Smooth muscle cell (in vitro differentiated cells): ENCODE measurements around the gene KAT2B. TPM values are rescaled to one million over a fixed set of nuclear protein-coding genes. Genes with fewer than 3 reads are reported as not detected.
"Not testable (repeated sequence)": the region's sequence is repeated elsewhere in the genome, so short reads cannot be mapped to it uniquely, and the experiment has no call there.

Source experiments
- DNase-seq: peaks from one replicate; lab custom pipeline; 2025; ENCODE audit not compliant: unreplicated experiment; lab: John Stamatoyannopoulos, UW
- H2AFZ ChIP-seq: fragments of 200-600 bp; sonication (generic); 2 replicates; pipeline ENCODE4 v1.6.0; 2016; ENCODE audit warnings: antibody characterized with exemption, low read depth, mild to moderate bottlenecking
- H3F3A ChIP-seq: fragments of 200-600 bp; sonication (generic); 2 replicates; pipeline ENCODE4 v1.6.0; 2017; ENCODE audit warnings: antibody characterized with exemption, low read depth
- H3K27ac ChIP-seq: fragments of 200-600 bp; sonication (generic); 2 replicates; pipeline ENCODE4 v1.5.1; 2016; ENCODE audit warnings: low read depth, mild to moderate bottlenecking
- H3K27me3 ChIP-seq: fragments of 200-600 bp; sonication (generic); 2 replicates; pipeline ENCODE4 v1.6.1; 2016; ENCODE audit warnings: low read depth, mild to moderate bottlenecking
- H3K36me3 ChIP-seq: fragments of 200-600 bp; sonication (generic); 2 replicates; pipeline ENCODE4 v1.5.1; 2016; ENCODE audit warnings: low read depth
- H3K4me1 ChIP-seq: fragments of 200-600 bp; sonication (generic); 2 replicates; pipeline ENCODE4 v1.5.1; 2016; ENCODE audit warnings: low read depth
- H3K4me2 ChIP-seq: fragments of 200-600 bp; sonication (generic); 2 replicates; pipeline ENCODE4 v1.6.0; 2016; ENCODE audit warnings: mild to moderate bottlenecking
- H3K4me3 ChIP-seq: fragments of 200-600 bp; sonication (generic); 2 replicates; pipeline ENCODE4 v1.5.1; 2016; ENCODE audit warnings: mild to moderate bottlenecking
- H3K79me2 ChIP-seq: fragments of 200-600 bp; sonication (generic); 2 replicates; pipeline ENCODE4 v1.6.0; 2016; ENCODE audit warnings: low read depth, mild to moderate bottlenecking
- H3K9ac ChIP-seq: fragments of 200-600 bp; sonication (generic); 2 replicates; pipeline ENCODE4 v1.6.0; 2016; ENCODE audit warnings: low read depth
- H3K9me3 ChIP-seq: fragments of 200-600 bp; sonication (generic); replicated peaks from 2 replicates; pipeline ENCODE4 v1.5.1; 2016; ENCODE audit warnings: low read depth
- H4K20me1 ChIP-seq: fragments of 200-600 bp; sonication (generic); 2 replicates; pipeline ENCODE4 v1.6.0; 2016; ENCODE audit warnings: low read depth
- WGBS: methylation state at CpG from one replicate; pipeline ENCODE4 v1.1.7; 2016; ENCODE audit warnings: low lambda C conversion rate; 5-methylcytosine and 5-hydroxymethylcytosine counted together
- polyA plus RNA-seq: library from polyadenylated mRNA; unstranded; fragments of >200 nt; fragmentation: Nextera tagmentation; extraction: Ambion mirVana; gene quantifications from 2 replicates; pipeline ENCODE4 v1.2.1, GENCODE V29; 2016
- total RNA-seq: library from RNA; depleted of rRNA; stranded (reverse); fragments of >200 nt; gene quantifications from 2 replicates; pipeline ENCODE4 v1.2.3, GENCODE V29; 2014
- TF ChIP-seq, protein P1 (sequence below): fragments of 200-600 bp; sonication (generic); IDR thresholded peaks from 2 replicates; pipeline ENCODE4 v1.5.1; 2017; ENCODE audit warnings: borderline replicate concordance, mild to moderate bottlenecking, antibody characterized with exemption; ENCODE audit not compliant: insufficient read depth, poor library complexity, severe bottlenecking

Gene KAT2B
- total and polyA plus RNA-seq, 2 experiments from 2014 or later, result 1.1 to 6.5 TPM

DNA sequence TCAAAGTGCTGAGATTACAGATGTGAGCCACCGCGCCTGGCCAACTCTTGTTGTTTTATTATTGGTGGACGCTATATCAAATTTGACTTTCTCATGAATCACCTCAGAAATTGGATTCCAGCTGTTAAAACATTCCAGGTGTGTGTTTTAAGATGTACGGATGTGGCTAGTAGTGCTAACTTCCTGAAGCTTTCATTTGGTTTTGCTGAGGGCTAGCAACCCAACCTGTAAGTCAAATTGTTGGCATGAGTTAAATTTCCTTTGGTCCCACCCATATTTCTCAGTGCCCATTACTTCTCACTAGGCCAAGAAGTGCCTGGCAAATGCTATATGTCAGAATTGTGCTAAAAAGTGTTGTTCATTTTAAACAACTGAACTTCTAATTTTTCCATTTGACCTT is 13.1 kb upstream of the KAT2B start:
- Histone ChIP-seq H3K9me3 (no peaks in the 10 kb centered on the region), H3K4me2 (no peak overlapping the region), H4K20me1 (no peaks in the 10 kb centered on the region), H3K9ac (no peak overlapping the region), H3K4me3 (no peak overlapping the region), H2AFZ (no peak overlapping the region), H3K27me3 (no peaks in the 10 kb centered on the region), H3F3A (peaks cover 6% of the 10 kb centered on the region), H3K4me1 (peaks cover 15% of the 10 kb centered on the region), H3K79me2 (no peaks in the 10 kb centered on the region), H3K36me3 (no peaks in the 10 kb centered on the region), H3K27ac (no peak overlapping the region)
- TF ChIP-seq, protein P1, sequence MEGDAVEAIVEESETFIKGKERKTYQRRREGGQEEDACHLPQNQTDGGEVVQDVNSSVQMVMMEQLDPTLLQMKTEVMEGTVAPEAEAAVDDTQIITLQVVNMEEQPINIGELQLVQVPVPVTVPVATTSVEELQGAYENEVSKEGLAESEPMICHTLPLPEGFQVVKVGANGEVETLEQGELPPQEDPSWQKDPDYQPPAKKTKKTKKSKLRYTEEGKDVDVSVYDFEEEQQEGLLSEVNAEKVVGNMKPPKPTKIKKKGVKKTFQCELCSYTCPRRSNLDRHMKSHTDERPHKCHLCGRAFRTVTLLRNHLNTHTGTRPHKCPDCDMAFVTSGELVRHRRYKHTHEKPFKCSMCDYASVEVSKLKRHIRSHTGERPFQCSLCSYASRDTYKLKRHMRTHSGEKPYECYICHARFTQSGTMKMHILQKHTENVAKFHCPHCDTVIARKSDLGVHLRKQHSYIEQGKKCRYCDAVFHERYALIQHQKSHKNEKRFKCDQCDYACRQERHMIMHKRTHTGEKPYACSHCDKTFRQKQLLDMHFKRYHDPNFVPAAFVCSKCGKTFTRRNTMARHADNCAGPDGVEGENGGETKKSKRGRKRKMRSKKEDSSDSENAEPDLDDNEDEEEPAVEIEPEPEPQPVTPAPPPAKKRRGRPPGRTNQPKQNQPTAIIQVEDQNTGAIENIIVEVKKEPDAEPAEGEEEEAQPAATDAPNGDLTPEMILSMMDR, result no peak
- no peak for DNase-seq
- WGBS, result 94% methylated on average over 4 of the region's 4 CpGs

DNA sequence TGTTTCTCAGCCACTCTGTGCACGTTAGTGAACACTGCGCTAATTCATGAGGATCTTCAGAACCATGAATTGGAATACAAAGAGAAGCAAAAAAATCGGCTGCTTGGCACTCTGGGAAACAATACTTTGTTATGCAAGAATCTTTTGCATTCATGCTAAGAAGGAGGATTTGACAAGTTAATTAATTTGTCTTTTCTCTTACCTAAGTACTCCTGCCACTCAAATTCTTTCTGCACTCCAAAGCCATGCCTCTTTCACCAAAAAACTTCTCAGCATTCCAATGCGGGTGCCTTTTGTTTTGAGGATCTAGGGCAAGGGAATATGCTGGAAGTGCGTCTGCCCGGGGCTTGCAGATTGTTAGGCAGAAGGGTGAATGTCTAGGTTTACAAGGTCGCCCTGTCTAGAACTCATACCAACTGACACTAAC is 11.3 kb upstream of the KAT2B start:
- no peak overlapping the region for H3K9ac ChIP-seq
- TF ChIP-seq, protein P1, result no peak
- H4K20me1 ChIP-seq, result no peaks in the 10 kb centered on the region

DNA sequence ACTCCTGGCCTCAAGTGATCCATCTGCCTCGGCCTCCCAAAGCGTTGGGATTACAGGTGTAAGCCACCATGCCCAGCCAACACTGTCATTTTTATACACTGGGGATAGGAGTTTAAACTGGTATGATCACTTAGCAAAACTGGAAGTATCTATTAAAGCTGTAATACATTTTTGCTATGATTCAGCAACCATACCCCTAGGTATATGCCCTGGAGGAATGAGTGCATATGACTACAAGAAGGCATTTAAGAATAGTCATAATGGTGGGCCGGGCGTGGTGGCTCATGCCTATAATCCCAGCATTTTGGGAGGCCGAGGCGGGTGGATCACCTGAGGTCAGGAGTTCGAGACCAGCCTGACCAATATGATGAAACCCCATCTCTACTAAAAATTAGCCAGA is 8.3 kb upstream of the KAT2B start:
- not testable (repeated sequence) for H3K9me3 ChIP-seq, H3K9ac ChIP-seq, H4K20me1 ChIP-seq, H3F3A ChIP-seq, H3K79me2 ChIP-seq, DNase-seq, H3K4me1 ChIP-seq, H3K27me3 ChIP-seq, H2AFZ ChIP-seq, H3K4me3 ChIP-seq, H3K36me3 ChIP-seq, H3K27ac ChIP-seq, H3K4me2 ChIP-seq
- 95% methylated on average over 7 of the region's 7 CpGs for WGBS

More for the DNA sequence above, 11.3 kb upstream of the KAT2B start:
- H3K79me2 ChIP-seq, result no peaks in the 10 kb centered on the region
- H3K4me1 ChIP-seq, result peaks cover 3% of the 10 kb centered on the region
- WGBS, result 79% methylated on average over 7 of the region's 7 CpGs
- no peaks in the 10 kb centered on the region for H3K9me3 ChIP-seq
- H3K4me3 ChIP-seq, result no peak overlapping the region
- no peaks in the 10 kb centered on the region for H3K36me3 ChIP-seq
- H3K27ac ChIP-seq, result no peak overlapping the region
- no peak for DNase-seq
- H3F3A ChIP-seq, result no peaks in the 10 kb centered on the region
- H3K4me2 ChIP-seq, result no peak overlapping the region
- no peaks in the 10 kb centered on the region for H3K27me3 ChIP-seq
- H2AFZ ChIP-seq, result no peak overlapping the region

DNA sequence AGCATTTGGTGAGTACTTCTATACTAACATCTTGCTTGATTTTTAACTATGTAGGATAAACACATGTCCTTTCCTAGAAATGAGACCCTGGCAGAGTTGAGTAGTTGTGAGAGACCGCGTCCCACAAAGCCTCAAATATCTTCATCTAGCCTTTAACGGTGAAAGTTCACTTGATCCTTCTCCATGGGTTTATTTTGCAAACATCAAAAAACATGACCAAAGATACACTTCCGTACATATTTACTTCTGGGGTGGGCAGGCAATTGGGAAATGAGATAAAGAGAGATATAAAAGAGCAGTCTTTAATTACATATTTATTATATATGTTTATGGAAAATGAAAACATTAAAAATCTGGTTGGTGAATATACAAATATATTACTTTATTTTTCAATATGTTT is 5.2 kb upstream of the KAT2B start:
- H3K9ac ChIP-seq, result no peak overlapping the region
- H3K9me3 ChIP-seq, result no peaks in the 10 kb centered on the region
- H3K36me3 ChIP-seq, result no peaks in the 10 kb centered on the region
- no peaks in the 10 kb centered on the region for H3F3A ChIP-seq
- 92% methylated on average over 4 of the region's 4 CpGs for WGBS
- H3K4me3 ChIP-seq, result no peak overlapping the region
- peaks cover 4% of the 10 kb centered on the region for H3K27me3 ChIP-seq
- H3K4me2 ChIP-seq, result no peak overlapping the region
- H2AFZ ChIP-seq, result no peak overlapping the region
- TF ChIP-seq, protein P1, result no peak
- H3K79me2 ChIP-seq, result no peaks in the 10 kb centered on the region
- H3K4me1 ChIP-seq, result peaks cover 10% of the 10 kb centered on the region
- no peak for DNase-seq
- H4K20me1 ChIP-seq, result no peaks in the 10 kb centered on the region
- no peak overlapping the region for H3K27ac ChIP-seq
